GM12891 (cell line): ENCODE data around the gene MYO18A.

Experiments
- DNase-seq: peaks from one replicate; pipeline ENCODE4 v3.0.0; 2011; ENCODE audit warnings: low spot score; ENCODE audit not compliant: insufficient read length
- FAIRE-seq: peaks from 2 replicates; lab custom pipeline; 2011; peaks lifted over from hg19 to GRCh38; lab: Jason Lieb, UNC
- PAX5 ChIP-seq: IDR thresholded peaks from 2 replicates; pipeline ENCODE4 v1.6.1; 2011; ENCODE audit warnings: low read length, moderate library complexity, mild to moderate bottlenecking; ENCODE audit not compliant: insufficient read depth, severe bottlenecking
- POLR2A ChIP-seq: IDR thresholded peaks from 2 replicates; pipeline ENCODE4 v1.6.1; 2011; ENCODE audit warnings: low read depth, low read length, control low read depth
- POLR2AphosphoS5 ChIP-seq: IDR thresholded peaks from 2 replicates; pipeline ENCODE4 v1.6.1; 2011; ENCODE audit warnings: low read depth, low read length, control low read depth
- POU2F2 ChIP-seq: IDR thresholded peaks from 2 replicates; pipeline ENCODE4 v1.6.1; 2011; ENCODE audit warnings: low read depth, mild to moderate bottlenecking, control low read depth, low read length, moderate library complexity
- SPI1 ChIP-seq: IDR thresholded peaks from 2 replicates; pipeline ENCODE4 v1.6.1; 2011; ENCODE audit warnings: low read depth, low read length, control low read depth
- TAF1 ChIP-seq: IDR thresholded peaks from 2 replicates; pipeline ENCODE4 v1.6.1; 2011; ENCODE audit warnings: low read depth, low read length, control low read depth

Gene MYO18A

GRCh38 chr17:29110372-29110757 lies 69.8 kb downstream of the MYO18A start:
- DNase-seq: no peak
- no peak for FAIRE-seq
- no peak for TF ChIP-seq POLR2AphosphoS5
- TF ChIP-seq SPI1: no peak
- TF ChIP-seq POLR2A: no peak
- TF ChIP-seq TAF1: no peak
- TF ChIP-seq POU2F2: no peak
- no peak for TF ChIP-seq PAX5

- TF ChIP-seq POLR2AphosphoS5 (no peak), PAX5 (no peak), POU2F2 (no peak), TAF1 (no peak), SPI1 (no peak), POLR2A (no peak)
- no peak for DNase-seq
- no peak for FAIRE-seq
Observed at GRCh38 chr17:29109477-29110371, 70.5 kb downstream of the MYO18A start.

- FAIRE-seq: no peak
- TF ChIP-seq POLR2A (no peak), TAF1 (no peak), POLR2AphosphoS5 (no peak), SPI1 (no peak), POU2F2 (no peak), PAX5 (no peak)
- no peak for DNase-seq
Observed at GRCh38 chr17:29108823-29109476, 71.2 kb downstream of the MYO18A start.

GRCh38 chr17:29107933-29108822 lies 72.0 kb downstream of the MYO18A start:
- TF ChIP-seq TAF1 (no peak), PAX5 (no peak), SPI1 (no peak), POLR2AphosphoS5 (no peak), POU2F2 (no peak), POLR2A (no peak)
- FAIRE-seq (no peak), DNase-seq (no peak)

- TF ChIP-seq POU2F2 (no peak), SPI1 (no peak), PAX5 (no peak), POLR2AphosphoS5 (no peak), POLR2A (no peak), TAF1 (no peak)
- DNase-seq (no peak), FAIRE-seq (no peak)
Observed at GRCh38 chr17:29107084-29107483, 73.1 kb downstream of the MYO18A start.

GRCh38 chr17:29103341-29103740 lies 76.9 kb downstream of the MYO18A start:
- FAIRE-seq (no peak), DNase-seq (no peak)

GRCh38 chr17:29102741-29103181 lies 77.4 kb downstream of the MYO18A start:
- FAIRE-seq (no peak), DNase-seq (no peak)
- TF ChIP-seq POLR2A (no peak), POLR2AphosphoS5 (no peak), PAX5 (no peak), POU2F2 (no peak), TAF1 (no peak), SPI1 (no peak)

More at GRCh38 chr17:29103341-29103740, 76.9 kb downstream of the MYO18A start:
- no peak for TF ChIP-seq POLR2A
- no peak for TF ChIP-seq POLR2AphosphoS5
- no peak for TF ChIP-seq TAF1
- no peak for TF ChIP-seq SPI1
- TF ChIP-seq POU2F2: no peak
- no peak for TF ChIP-seq PAX5

GRCh38 chr17:29102046-29102445 lies 78.2 kb downstream of the MYO18A start:
- no peak for DNase-seq
- no peak for FAIRE-seq

GRCh38 chr17:29100296-29100695 lies 79.9 kb downstream of the MYO18A start:
- FAIRE-seq (no peak), DNase-seq (no peak)
- TF ChIP-seq SPI1 (no peak), POU2F2 (no peak), POLR2A (no peak)

More at GRCh38 chr17:29102046-29102445, 78.2 kb downstream of the MYO18A start:
- TF ChIP-seq PAX5 (no peak), POLR2AphosphoS5 (no peak), SPI1 (no peak), TAF1 (no peak), POU2F2 (no peak), POLR2A (no peak)
